Hematopoietic multipotent progenitor cell treated with erythropoietin and hydrocortisone succinate and interleukin-3 and kit ligand, for 8 days (in vitro differentiated cells): ENCODE results near the gene GJA4.
"Not testable (repeated sequence)": the region's sequence is repeated elsewhere in the genome, so short reads cannot be mapped to it uniquely, and the experiment has no call there.

Source experiments
- DNase-seq: peaks from one replicate; pipeline ENCODE4 v3.0.0-alpha.2; 2015

The GJA4 gene

DNA sequence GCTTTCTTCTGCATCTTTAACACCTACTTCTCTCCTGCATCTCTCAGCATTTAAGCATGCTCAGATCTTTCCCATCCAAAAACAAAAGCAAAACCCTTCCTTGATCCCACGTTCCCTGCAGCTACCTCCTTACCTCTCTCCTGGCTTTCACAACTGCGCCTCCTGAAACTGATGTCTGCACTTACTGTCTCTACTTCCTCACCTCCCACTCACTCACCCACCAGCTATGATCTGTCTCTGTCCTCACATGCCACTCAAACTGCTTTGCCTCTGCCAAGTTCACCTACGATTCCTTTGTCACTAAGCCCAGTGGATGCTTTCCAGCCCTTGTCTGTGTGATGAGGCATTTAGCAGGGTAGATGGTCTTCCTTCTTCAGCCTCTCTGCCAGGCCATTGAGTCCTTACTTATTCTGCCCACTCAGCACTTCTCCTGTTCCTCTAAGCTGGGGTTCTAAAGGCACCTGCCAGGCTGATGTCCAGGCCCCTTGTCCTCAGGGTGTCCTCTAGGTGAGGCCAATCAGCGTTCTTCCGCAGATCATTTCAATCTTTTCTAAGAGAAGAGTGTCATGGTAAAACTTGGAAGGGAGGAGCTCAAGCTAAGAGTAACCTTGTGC is 21.8 kb upstream of the GJA4 start:
- DNase-seq, result no peak

GRCh38 chr1:34771573-34772371 is 21.0 kb upstream of the GJA4 start:
- no peak for DNase-seq

DNA sequence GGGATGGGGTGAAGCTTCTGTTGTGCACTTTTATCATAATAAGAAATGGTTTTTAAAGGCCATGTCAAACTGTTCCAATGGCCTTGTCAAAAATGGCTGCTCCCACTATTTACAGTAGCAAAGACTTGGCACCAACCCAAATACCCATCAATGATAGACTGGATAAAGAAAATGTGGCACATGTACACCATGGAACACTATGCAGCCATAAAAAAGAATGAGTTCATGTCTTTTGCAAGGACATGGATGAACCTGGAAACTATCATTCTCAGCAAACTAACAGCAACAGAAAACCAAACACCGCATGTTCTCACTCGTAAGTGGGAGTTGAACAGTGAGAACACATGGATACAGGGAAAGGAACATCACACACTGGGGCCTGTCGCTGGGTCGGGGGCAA is 19.7 kb upstream of the GJA4 start:
- not testable (repeated sequence) for DNase-seq

DNA sequence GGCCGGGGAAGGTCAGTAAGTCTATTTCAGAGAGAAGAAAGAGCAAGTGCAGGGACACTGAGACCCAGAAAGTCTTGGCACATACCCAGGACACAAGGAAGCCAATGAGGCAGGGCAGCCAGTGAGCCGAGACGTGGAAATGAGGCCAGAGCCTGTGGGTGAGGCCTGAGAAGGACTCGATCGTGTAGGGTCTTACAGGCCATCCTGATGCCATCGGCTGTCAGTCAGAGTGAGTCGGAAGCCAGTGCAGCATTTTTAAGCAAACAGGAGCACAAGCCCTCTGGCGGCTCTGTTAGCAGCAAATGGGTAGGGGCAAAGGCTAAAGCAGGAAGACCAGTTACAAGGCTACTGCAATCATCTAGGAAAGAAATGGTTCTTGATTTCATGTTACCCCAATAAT is 17.8 kb upstream of the GJA4 start:
- no peak for DNase-seq

DNA sequence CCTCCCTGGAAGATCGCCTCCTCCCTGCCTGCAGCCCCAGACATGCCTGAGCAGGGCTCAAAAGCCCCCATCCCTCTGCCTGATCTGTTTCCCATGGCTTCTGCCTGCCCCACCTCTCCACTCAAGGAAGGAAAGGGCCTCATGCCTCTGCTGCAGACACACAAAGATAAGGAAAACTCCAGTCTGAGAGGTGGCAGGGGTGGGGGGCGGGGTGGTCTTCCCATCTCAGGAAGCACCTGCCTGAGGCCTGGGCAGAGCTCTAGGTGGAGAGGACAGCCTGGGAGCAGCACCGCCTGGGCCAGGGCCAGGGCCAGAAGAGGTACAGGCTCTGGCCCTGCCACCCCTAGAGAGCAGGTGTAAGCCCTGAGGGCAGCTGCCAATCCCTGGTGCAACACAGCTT is 15.9 kb upstream of the GJA4 start:
- DNase-seq, result no peak

DNA sequence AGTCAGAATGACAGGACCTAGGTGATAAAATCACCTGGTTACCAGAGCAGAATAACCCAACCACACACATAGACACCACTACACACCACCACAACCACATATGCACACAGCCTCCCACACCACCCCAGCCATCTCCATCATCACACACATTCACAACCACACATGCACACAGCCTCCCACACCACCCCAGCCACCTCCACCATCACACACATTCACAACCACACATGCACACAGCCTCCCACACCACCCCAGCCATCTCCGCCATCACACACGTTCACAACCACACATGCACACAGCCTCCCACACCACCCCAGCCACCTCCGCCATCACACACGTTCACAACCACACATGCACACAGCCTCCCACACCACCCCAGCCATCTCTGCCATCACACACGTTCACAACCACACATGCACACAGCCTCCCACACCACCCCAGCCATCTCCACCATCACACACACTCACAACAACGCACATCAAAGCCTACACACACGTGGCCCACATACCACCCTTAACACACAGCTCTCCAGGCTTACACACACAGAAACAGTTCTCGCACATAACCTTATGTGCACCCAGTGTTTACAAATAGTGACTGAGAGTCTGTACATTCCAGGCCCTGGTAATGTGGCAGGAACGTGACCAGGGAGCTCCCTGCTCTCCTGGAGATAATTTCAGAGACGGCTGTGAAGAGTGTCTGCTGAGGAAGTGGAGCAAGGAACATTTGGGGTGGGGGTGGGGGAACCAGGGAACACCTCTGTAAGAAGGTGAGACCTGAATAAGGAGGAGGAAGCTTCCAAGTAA is 15.1 kb upstream of the GJA4 start:
- DNase-seq, result no peak

DNA sequence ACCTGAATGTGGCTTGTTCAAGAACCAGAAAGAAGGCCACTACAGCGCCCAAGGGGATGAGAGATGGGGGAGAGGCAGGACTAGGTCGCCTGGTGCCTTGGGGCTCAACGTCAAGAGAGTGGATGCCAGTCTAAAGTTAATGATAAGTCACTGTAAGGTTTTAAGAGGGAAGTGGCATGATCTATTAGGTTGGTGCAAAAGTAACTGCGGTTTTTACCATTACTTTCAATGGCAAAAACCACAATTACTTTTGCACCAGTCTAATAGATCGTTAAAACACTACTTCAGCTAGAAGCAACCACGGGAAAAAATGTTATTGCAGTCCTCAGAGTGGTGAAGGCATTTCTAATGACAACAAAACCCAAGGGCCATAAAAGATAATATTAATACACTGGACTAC is 14.4 kb upstream of the GJA4 start:
- DNase-seq, result no peak

- DNase-seq, result no peak
These were observed 13.8 kb upstream of the GJA4 start for GRCh38 chr1:34779005-34779404.

- DNase-seq, result no peak
These were observed 13.3 kb upstream of the GJA4 start for GRCh38 chr1:34779526-34779925.

DNA sequence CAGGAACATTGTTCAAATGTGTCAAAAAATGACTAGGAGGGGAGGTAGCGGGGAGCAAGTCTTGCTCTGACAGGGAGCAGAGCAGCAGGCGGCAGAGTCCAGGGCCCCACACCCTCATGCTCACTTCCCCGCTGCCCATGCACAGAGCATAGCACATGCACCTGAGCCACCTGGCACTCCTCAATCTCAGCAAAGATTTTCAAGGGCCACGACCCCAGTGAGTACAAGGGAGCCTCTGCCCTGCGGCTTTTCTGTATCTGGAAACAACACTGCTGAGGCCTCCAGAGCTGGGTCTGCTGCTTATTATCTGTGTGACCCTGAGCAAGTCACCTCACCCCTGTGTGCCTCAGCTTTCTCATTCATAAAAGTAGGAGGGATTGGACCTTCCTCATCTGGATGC is 12.8 kb upstream of the GJA4 start:
- no peak for DNase-seq

GRCh38 chr1:34780528-34780927 is 12.3 kb upstream of the GJA4 start:
- DNase-seq, result no peak

DNA sequence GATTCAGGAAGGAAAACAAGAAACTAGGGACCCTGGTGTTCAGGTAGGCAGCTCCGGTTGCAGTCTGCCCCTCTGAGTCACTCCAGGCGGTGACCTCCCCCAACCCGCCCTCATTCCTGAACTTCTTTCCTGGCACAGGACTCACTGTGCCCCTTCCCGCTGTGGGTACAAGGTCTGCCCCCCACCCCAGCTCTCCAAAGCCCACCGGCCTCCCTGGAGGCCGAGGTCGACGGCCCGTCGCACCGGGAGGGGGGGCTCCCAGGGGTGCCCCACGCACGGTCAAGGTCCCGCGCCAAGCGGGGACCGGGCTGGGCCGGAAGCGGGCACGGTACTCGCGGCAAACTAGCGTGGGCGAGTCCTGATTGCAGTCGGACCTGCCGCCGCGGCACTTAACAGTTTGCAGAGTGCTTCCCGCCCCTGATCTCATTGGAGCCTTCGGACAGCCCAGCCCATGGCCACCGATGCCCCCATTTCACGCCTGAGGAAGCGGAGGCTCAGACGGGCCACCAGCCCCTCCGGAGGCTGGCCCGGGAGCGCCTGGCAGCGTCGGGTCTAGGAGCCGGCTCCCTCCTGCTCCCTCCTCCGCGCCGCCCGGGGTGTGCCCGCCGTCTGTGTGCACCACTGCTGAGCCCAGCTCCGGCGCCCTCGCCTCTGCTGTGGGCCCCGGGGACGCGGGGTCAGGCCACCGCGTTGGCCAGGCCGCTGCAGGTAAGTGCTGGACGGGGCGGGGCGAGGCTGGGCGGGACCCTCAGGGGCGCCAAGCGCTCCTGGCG is 11.5 kb upstream of the GJA4 start, which contains the start of gene GJB3:
Gene GJB3 (plus strand): TSS at position 144 of the 773 bp plus-strand sequence. CDS start 3,549 bp downstream, outside the sequence.
- DNase-seq, result no peak

GRCh38 chr1:34781844-34782391 is 10.9 kb upstream of the GJA4 start:
- no peak for DNase-seq

- no peak for DNase-seq
These were observed 8.0 kb upstream of the GJA4 start for GRCh38 chr1:34784751-34785221.

DNA sequence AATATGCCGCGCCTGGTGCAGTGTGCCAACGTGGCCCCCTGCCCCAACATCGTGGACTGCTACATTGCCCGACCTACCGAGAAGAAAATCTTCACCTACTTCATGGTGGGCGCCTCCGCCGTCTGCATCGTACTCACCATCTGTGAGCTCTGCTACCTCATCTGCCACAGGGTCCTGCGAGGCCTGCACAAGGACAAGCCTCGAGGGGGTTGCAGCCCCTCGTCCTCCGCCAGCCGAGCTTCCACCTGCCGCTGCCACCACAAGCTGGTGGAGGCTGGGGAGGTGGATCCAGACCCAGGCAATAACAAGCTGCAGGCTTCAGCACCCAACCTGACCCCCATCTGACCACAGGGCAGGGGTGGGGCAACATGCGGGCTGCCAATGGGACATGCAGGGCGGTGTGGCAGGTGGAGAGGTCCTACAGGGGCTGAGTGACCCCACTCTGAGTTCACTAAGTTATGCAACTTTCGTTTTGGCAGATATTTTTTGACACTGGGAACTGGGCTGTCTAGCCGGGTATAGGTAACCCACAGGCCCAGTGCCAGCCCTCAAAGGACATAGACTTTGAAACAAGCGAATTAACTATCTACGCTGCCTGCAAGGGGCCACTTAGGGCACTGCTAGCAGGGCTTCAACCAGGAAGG is 7.4 kb upstream of the GJA4 start:
- DNase-seq, result no peak

DNA sequence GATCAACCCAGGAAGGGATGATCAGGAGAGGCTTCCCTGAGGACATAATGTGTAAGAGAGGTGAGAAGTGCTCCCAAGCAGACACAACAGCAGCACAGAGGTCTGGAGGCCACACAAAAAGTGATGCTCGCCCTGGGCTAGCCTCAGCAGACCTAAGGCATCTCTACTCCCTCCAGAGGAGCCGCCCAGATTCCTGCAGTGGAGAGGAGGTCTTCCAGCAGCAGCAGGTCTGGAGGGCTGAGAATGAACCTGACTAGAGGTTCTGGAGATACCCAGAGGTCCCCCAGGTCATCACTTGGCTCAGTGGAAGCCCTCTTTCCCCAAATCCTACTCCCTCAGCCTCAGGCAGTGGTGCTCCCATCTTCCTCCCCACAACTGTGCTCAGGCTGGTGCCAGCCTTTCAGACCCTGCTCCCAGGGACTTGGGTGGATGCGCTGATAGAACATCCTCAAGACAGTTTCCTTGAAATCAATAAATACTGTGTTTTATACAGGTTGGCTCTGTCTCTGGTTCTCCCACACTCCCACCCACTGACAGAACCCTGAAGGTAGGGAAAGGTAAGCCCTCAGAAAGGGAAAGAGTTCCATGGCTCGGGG is 6.8 kb upstream of the GJA4 start:
- no peak for DNase-seq

DNA sequence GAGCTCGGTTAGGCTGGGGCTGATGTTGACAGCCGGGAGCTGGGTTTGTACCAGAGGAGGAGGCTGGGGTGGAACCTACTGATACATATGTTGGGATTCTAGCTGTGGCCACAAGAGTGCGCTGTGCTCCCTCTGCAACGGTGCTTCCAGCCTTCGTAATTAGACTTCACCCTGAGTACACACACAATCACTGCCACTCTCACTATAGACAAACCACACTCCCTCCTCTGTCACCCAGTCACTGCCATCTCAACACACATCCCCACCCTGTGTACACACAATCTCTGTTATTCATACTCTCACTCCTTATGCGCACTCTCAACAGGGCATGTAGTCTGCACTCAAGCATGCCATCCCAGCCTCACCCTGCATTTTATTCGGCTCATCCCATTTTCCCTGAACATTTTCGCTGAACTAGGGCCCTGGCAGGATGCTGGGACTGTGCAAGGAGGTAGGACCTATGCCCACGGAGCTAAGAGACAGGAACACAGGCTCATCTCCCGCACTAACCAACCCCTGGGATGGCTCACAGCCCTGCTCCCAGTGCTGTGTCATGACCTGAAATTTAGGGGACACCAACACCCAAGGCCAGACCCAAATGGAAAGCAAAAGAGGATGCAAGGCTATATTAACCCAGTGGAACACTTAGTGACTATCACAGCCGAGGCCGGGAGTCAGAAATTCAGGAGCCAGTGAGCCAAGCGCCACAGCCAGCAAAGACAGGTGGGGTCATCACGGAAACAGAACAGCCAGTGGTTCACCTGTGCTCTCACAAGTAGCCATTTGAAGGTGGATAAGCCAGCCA is 6.1 kb upstream of the GJA4 start:
- peak; percentile 70 for DNase-seq

- DNase-seq, result peak; percentile 34
These were observed 5.1 kb upstream of the GJA4 start for GRCh38 chr1:34787461-34788420.

DNA sequence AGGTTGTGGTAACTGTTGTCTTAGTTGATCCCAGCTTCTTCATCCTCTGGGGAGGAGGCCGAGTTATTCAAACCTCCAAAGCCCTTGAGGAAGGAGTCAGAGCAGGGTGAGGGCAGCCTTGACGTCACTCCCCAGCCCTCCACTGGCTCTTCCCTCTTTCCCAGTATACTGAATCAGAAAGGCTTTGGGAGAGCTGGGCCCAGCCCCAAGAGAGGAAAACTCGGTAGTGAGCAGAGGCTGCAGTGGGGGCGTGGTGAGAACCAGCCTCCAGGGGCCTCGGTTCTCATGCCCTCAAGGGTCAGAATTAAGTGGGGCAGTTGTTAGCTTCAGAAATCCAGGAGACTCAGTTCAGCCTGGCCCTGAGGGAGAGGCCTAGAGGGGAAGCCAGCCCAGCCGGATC is 1.8 kb upstream of the GJA4 start:
- no peak for DNase-seq
